Adipocyte (in vitro differentiated cells): ENCODE data around the gene HCAR2.
"Not testable (repeated sequence)": the region's sequence is repeated elsewhere in the genome, so short reads cannot be mapped to it uniquely, and the experiment has no call there.

Experiments used
- DNase-seq: peaks from one replicate; pipeline ENCODE4 v3.0.0-alpha.2; 2015; ENCODE audit warnings: low read depth
- H3K27me3 ChIP-seq: replicated peaks from 2 replicates; pipeline ENCODE4 v1.7.0; 2013; ENCODE audit warnings: mild to moderate bottlenecking, low read length, moderate library complexity; ENCODE audit not compliant: control insufficient read depth, insufficient read depth
- H3K36me3 ChIP-seq: 2 replicates; pipeline ENCODE4 v1.7.0; 2013; ENCODE audit warnings: low read length, mild to moderate bottlenecking, moderate library complexity; ENCODE audit not compliant: control insufficient read depth, insufficient read depth, severe bottlenecking
- H3K4me1 ChIP-seq: 2 replicates; pipeline ENCODE4 v1.7.0; 2013; ENCODE audit warnings: mild to moderate bottlenecking, low read length, moderate library complexity; ENCODE audit not compliant: control insufficient read depth, insufficient read depth
- H3K4me3 ChIP-seq: 2 replicates; pipeline ENCODE4 v1.7.0; 2013; ENCODE audit warnings: mild to moderate bottlenecking, low read length, moderate library complexity
- H3K9ac ChIP-seq: 2 replicates; pipeline ENCODE4 v1.7.0; 2013; ENCODE audit warnings: mild to moderate bottlenecking, low read length, moderate library complexity
- H3K9me3 ChIP-seq: 2 replicates; pipeline ENCODE4 v1.7.0; 2013; ENCODE audit warnings: mild to moderate bottlenecking, low read length, moderate library complexity; ENCODE audit not compliant: control insufficient read depth

Gene HCAR2

DNA sequence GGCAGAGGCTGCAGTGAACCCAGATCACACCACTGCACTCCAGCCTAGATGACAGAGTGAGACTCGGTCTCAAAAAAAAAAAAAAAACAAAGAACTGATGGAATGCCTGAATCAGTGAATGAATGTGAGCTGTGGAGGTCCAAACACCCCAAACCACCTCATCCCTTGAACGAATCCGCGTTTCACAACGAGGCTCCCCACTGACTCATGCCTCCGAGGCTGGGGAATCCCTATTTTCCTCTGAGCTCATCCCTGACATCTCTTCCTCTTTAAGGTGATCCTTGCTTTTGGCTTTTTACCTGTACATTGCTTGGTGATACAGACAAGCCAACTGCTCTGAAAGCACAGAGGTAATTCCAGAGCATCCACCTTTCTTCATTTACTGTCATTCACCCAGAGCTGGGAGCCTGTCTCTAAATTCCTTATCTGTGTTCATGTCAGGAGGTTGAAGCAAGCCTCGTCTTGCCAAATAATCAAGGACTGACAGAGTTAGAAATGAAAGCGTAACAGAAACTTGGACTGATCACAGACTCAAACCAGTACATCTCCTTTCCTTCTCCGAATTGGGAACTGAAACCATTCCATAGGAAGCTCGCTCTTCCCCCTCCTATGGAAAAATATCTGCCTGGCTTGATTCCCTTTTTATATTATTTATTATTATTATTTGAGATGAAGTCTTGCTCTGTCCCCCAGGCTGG is 10.5 kb upstream of the HCAR2 start:
- not testable (repeated sequence) for H3K27me3 ChIP-seq, H3K36me3 ChIP-seq, H3K4me3 ChIP-seq, H3K9me3 ChIP-seq, DNase-seq
- Histone ChIP-seq H3K9ac (peak overlapping the region; percentile 73), H3K4me1 (peaks cover 15% of the 10 kb centered on the region)

DNA sequence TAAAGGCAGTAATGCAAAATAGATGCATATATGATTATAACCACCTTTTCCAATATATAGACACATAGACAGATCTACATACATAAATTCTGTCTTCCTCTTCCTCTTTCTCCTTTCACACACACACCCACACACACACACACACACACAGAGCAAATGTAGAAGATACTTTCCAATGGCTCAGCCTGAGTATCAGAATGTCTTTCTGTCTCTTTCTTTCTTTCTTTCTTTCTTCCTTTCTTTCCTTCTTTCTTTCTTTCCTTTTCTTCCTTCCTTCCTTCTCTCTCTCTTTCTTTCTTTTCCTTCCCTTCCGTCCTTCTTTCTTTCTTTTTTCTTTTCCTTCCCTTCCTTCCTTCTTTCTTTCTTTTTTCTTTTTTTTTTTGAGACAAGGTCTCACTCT is 8.1 kb upstream of the HCAR2 start:
- not testable (repeated sequence) for H3K36me3 ChIP-seq, H3K4me1 ChIP-seq, DNase-seq, H3K4me3 ChIP-seq, H3K9me3 ChIP-seq, H3K9ac ChIP-seq, H3K27me3 ChIP-seq

DNA sequence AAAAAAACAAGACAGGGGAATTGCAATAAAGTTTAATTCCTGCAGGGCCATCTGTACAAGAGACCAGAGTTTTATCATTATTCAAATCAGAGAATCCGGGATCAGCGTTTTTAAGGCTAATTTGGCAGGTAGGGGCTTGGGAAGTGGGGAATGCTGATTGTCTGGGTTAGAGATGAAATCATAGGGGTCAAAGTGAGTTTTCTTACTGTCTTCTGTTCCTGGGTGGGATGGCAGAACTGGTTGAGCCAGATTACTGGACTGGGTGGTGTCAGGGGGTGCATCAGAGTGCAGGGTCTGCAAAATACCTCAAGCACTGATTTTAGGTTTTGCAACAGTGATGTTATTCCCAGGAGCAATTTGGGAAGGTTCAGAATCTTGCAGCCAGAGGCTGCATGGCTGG is 7.2 kb upstream of the HCAR2 start:
- H3K4me1 ChIP-seq, DNase-seq, H3K9me3 ChIP-seq, H3K9ac ChIP-seq, H3K4me3 ChIP-seq, H3K36me3 ChIP-seq, H3K27me3 ChIP-seq: not testable (repeated sequence)

DNA sequence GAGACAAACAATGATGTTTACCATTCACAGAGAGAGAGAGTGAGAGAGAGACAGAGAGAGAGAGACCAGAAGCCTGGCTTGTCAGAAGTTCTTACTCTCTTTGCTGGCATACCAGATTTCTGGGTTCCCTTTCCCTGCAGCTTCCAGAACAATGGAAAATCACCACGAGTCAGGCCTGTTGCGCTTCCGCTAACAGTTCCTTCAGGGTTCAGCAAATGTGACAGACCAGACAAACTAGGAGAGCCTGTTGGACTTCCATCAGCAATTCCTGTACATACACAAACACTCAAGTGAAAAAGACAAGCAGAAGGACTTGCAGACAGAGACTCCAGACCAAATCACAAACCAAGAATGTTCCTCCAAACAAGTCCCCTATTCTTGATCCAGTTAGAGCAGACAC is 6.1 kb upstream of the HCAR2 start:
- not testable (repeated sequence) for H3K27me3 ChIP-seq, H3K4me3 ChIP-seq, H3K9ac ChIP-seq, H3K36me3 ChIP-seq, H3K4me1 ChIP-seq, DNase-seq, H3K9me3 ChIP-seq

DNA sequence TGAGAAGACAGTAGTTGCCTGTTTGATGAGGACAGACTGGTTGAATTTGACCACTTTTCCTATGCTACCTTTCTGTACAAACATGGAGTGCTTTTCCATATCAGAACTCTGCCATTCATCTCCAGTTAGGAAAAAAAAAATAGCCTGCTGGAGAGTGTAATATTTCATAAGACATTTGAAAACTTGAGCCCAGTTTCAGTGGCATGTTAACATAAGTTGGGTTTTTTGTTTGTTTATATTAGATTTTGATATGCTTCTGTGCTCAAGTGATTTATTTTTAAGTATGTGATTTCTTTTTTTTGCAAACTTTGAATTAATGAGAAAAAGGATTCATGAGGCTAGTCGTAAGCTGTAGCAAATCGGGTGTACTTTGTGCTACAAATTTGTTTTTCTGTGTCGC is 684 bp upstream of the HCAR2 start:
- not testable (repeated sequence) for H3K27me3 ChIP-seq, H3K4me3 ChIP-seq, H3K36me3 ChIP-seq, H3K9me3 ChIP-seq, H3K9ac ChIP-seq
- H3K4me1 ChIP-seq, result peaks cover 18% of the 10 kb centered on the region
- DNase-seq, result peak; percentile 49

DNA sequence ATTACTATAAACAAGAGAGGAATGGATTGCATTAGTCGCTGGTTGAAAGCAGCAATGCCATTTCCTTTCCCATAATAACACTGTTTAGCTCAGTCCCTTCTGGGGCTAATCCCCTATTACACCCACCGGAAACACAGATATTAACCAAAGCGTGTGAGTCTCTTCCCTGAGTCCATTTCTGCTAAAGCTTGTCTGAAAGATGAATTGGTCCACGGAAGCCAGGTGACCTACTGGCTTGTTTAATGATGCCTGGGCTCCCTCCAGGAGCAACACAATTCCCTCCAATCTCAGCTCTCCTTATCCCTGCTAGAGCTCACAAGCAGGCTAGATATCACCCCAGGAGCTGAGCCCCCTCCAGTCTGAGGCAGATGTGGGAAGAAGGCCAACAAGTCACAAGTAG is 1.7 kb downstream of the HCAR2 start:
- Histone ChIP-seq H3K9ac (peak overlapping the region; percentile 60), H3K4me1 (peaks cover 18% of the 10 kb centered on the region), H3K4me3 (peak overlapping the region; percentile 59)
- H3K27me3 ChIP-seq, H3K9me3 ChIP-seq, DNase-seq, H3K36me3 ChIP-seq: not testable (repeated sequence)

DNA sequence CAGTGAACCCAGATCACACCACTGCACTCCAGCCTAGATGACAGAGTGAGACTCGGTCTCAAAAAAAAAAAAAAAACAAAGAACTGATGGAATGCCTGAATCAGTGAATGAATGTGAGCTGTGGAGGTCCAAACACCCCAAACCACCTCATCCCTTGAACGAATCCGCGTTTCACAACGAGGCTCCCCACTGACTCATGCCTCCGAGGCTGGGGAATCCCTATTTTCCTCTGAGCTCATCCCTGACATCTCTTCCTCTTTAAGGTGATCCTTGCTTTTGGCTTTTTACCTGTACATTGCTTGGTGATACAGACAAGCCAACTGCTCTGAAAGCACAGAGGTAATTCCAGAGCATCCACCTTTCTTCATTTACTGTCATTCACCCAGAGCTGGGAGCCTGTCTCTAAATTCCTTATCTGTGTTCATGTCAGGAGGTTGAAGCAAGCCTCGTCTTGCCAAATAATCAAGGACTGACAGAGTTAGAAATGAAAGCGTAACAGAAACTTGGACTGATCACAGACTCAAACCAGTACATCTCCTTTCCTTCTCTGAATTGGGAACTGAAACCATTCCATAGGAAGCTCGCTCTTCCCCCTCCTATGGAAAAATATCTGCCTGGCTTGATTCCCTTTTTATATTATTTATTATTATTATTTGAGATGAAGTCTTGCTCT is 3.0 kb downstream of the HCAR2 start:
- not testable (repeated sequence) for H3K9ac ChIP-seq, H3K36me3 ChIP-seq, H3K4me3 ChIP-seq, DNase-seq, H3K9me3 ChIP-seq, H3K27me3 ChIP-seq
- peaks cover 18% of the 10 kb centered on the region for H3K4me1 ChIP-seq

DNA sequence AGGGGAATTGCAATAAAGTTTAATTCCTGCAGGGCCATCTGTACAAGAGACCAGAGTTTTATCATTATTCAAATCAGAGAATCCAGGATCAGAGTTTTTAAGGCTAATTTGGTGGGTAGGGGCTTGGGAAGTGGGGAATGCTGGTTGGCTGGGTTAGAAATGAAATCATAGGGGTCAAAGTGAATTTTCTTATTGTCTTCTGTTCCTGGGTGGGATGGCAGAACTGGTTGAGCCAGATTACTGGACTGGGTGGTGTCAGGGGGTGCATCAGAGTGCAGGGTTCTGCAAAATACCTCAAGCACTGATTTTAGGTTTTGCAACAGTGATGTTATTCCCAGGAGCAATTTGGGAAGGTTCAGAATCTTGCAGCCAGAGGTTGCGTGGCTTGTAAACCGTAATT is 6.2 kb downstream of the HCAR2 start:
- DNase-seq, H3K27me3 ChIP-seq, H3K9ac ChIP-seq, H3K4me1 ChIP-seq, H3K9me3 ChIP-seq, H3K36me3 ChIP-seq, H3K4me3 ChIP-seq: not testable (repeated sequence)

DNA sequence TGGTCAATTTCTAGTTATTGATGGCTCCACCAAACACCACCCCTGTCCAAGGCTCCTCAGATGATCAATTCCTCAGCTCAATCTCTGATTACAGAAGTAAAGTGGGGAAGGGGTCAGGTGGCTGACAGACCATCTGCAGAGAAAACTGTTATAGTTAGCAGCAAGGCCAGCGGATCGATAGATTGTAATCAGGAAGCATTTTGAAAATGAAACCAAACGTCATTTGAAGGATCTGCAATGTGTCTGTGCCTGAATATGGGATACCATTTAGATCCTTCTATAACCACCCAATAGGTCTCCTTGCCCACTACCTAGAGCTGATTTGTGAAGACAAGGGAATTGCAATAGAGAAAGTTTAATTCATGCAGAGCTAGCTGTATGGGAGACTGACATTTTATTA is 11.6 kb downstream of the HCAR2 start:
- no peak overlapping the region for H3K4me3 ChIP-seq
- H3K4me1 ChIP-seq, result peaks cover 6% of the 10 kb centered on the region
- no peaks in the 10 kb centered on the region for H3K36me3 ChIP-seq
- no peaks in the 10 kb centered on the region for H3K9me3 ChIP-seq
- no peaks in the 10 kb centered on the region for H3K27me3 ChIP-seq
- DNase-seq, result no peak
- H3K9ac ChIP-seq, result no peak overlapping the region

DNA sequence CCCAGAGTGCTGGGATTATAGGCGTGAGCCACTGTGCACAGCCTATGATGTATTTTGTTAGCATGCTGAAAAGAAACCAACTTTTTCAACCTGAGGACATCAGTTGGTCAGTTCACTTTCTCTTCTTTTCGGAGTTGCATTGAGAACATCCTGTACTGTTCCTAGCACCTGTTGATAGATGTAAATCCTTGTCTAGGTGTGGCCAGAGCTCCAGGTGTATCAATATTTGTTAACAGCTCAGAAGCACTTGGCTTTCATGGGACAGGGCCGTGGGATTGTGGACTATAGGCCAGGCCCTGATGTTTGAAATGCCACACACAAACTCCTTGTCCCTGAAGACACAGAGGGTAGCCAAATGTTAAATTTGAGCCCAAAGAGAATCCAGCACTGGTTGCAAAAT is 14.9 kb downstream of the HCAR2 start:
- no peaks in the 10 kb centered on the region for H3K9me3 ChIP-seq
- peaks cover 16% of the 10 kb centered on the region for H3K4me1 ChIP-seq
- no peaks in the 10 kb centered on the region for H3K27me3 ChIP-seq
- H3K4me3 ChIP-seq, result no peak overlapping the region
- no peak for DNase-seq
- no peaks in the 10 kb centered on the region for H3K36me3 ChIP-seq
- no peak overlapping the region for H3K9ac ChIP-seq

DNA sequence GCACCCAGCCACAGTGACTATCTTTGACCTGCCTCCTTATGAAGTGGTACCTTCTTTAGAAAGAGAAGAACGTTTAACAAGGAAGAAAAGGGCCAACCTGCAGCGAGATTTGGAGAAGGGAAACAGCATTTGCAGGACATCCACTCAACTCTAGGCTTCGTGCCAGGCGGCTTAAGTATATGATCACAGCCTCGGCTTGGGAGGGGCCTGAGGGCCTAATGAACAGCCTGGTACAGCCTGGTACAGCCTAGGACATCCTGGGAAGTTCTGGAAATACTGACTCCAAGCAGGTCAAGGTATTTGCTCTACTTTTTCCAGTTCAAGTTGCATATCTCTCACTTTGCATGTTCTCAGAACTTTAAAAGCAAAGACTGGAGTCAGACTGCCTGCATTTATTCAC is 16.1 kb downstream of the HCAR2 start:
- no peaks in the 10 kb centered on the region for H3K9me3 ChIP-seq
- no peaks in the 10 kb centered on the region for H3K36me3 ChIP-seq
- no peaks in the 10 kb centered on the region for H3K27me3 ChIP-seq
- DNase-seq, result no peak
- H3K4me1 ChIP-seq, result peaks cover 21% of the 10 kb centered on the region
- H3K9ac ChIP-seq, result no peak overlapping the region
- no peak overlapping the region for H3K4me3 ChIP-seq

DNA sequence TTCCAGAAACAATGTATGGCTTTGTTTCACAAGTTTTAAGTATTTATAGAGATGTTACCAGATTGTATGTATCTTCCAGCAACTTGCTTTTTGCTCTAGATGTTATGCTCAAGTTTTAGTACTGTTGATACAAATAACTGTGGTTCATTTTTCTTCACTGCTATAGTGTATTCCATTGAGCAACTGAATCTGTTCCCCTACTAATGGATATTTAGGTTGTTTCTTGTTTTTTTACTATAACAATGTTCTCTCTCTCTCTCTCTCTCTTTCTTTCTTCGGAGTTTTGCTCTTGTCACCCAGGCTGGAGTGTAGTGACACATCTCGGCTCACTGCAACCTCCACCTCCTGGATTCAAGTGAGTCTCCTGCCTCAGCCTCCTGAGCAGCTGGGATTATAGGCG is 16.6 kb downstream of the HCAR2 start:
- DNase-seq, result no peak
- H3K4me3 ChIP-seq, result no peak overlapping the region
- H3K27me3 ChIP-seq, result no peaks in the 10 kb centered on the region
- H3K4me1 ChIP-seq, result peaks cover 27% of the 10 kb centered on the region
- no peak overlapping the region for H3K9ac ChIP-seq
- no peaks in the 10 kb centered on the region for H3K9me3 ChIP-seq
- no peaks in the 10 kb centered on the region for H3K36me3 ChIP-seq
